Measurements from ENCODE around the gene CEBPA.

CEBPA gene

DNA sequence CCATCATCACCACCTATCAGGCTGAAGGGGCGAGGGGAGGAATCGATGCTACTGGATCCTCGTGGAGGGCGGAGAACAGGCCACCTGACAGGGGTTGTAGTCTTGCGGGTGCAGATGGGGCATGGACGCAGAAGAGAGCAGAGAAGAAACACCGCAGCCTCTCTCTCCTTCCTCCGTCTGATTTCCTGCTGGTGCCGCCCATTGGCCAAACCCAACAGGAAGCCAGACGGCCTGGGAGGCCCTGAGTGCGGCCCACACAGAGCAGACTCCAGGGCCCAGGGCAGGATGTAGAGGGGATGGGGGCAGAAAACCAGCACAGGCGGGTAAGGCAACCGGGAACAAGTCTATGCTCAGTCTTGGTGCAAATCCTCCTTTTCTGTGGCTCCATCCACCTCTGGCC lies 15.4 kb downstream of the CEBPA start:
- DNase-seq, result no peak

- DNase-seq, result no peak
These were observed 16.9 kb downstream of the CEBPA start for GRCh38 chr19:33285441-33285927.

DNA sequence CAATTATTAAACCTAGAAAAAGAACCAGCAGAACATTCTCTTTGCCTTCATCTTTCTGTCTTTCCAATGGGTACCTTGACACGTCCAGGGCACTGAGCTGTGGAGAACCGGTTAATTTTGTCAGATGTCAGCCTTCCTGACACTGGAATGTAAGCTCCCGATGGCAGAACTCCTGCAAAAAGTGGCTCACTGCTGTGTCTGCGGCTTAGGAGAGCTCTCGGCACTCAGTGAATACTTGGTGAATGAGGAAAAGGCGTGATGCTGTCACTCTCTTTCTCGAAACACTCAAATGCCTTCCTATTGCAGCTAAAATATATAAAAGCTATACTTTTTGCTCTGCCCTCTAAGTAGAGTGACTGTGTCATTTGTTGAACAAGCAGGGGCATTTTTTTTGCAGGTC lies 17.6 kb downstream of the CEBPA start:
- DNase-seq, result no peak

GRCh38 chr19:33284146-33284643 lies 18.1 kb downstream of the CEBPA start:
- no peak for DNase-seq

GRCh38 chr19:33283589-33283988 lies 18.7 kb downstream of the CEBPA start:
- DNase-seq, result no peak

DNA sequence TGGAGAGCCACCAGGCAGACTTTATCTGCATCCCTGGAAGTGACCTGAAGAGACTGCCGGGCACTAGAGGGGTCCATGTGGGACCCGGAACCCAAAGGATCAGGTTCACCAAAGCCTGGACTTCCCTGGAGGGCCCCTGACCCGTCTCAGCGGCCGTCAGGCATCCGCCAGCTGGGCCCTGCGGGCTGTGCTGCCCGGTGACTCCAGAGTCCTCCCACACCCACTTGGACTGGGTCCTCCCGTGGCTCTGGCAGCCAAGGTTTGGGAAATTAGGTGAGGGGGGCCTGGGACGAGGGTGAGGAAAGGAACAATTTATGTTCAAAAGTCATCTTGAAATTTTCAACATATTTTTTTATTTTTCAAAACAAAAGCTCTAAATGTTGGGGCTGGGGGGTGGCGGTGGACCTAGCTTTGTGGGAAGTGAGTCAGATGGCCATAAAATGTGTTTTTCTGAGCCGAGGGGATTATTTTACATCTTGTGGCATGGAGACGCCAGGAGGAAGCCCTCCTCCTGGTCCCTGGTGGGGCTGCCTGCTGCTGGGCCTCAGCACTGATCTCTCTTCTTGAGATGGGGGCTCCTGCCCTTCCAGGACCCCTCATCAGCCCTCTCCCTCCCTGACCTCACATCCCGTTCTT lies 20.2 kb downstream of the CEBPA start:
- no peak for DNase-seq

DNA sequence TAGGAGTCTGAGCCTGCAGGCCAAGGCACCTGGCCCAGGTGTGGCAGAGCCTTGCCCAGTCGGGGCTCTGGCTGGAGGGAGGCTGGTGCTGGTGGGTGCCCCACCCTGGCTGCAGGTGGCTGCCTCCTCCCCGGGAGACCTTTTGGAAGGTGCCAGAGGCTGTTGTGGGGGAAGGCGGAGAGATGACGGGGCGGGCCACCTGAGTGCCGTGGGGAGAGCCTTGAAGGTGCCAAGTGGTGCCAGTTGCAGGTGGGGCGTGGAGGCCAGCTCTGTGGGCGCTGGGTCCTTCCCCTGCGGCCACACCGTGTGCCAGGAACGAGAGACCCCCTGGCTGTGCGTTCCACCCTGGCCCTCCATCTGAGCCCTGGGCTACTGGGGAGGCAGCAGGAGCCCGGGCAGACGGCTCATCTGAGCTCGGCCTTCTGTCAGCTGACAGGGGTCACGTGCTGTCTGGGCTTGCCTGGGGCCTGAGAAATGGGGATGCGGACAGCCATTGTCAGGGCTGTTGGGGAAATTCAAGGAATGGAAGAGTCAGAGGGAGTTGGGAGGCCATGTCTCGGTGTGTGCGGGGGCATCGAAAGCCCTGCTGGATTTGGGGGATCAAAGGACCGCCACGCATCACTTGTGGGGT lies 20.9 kb downstream of the CEBPA start:
- no peak for DNase-seq

DNA sequence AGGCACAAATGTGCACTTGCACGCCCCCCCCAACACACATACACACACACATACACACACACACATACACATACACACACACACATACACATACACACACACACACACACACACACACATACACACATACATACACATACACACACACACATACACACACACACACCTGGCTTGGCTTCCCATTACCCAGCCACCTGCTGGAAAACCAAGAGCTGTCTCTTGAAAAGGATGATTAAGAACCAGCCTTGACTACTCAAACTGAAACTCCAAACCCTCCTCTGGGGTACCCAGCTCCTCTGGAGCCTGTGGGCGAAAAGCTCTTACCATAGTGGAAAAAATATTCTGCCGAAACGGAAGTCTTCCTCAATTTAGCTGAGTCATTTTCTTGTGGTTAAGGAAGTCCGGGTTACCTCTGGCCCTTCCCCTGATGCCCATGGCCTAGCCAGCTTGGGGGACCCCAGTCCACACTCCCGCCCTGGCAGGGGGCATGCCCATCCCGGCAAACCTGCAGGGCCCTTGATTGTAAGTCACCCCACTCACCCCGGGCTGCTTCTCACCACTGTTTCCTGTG lies 21.9 kb downstream of the CEBPA start:
- no peak for DNase-seq

DNA sequence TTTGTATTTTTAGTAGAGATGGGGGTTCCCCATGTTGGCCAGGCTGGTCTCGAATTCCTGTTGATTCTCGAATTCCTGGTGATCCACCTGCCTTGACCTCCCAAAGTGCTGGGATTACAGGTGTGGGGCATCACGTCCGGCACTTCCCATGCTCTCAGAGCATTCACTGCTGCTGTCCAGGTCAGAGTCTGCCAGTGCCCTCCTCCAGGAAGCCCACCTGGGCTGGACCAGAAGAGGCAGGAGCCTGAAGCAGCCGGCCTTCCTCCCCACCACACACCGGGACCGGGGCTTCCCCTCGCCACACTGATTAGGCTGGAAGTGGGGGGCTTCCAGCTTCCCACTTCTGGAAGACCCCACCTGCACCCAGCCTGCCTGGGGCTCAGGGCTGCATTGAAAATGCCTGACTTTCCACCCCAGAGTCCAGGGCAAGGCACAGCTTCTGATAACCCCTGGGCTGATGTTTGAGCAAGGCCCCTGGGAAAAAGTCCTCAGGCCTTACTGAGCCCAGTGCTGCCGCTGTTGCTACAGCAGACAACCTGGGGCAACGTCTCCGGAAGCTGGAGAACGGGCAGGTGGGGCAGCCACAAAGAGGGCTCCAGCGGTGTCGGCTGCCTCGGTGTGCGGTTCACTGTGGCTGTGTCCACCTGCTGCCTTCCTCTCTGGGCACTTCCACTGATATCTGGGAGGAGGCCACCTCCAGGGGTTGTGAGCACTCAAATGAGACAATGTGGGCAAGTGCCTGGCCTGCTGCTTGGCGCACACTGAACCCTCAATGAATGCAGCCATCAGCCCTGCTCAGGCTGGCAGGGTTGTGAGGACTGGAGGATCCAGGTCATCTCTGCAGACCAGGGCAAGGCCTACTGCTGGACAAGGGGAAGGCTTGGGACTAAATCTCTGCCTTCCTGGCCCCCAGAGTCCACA lies 22.6 kb downstream of the CEBPA start:
- DNase-seq, result no peak

DNA sequence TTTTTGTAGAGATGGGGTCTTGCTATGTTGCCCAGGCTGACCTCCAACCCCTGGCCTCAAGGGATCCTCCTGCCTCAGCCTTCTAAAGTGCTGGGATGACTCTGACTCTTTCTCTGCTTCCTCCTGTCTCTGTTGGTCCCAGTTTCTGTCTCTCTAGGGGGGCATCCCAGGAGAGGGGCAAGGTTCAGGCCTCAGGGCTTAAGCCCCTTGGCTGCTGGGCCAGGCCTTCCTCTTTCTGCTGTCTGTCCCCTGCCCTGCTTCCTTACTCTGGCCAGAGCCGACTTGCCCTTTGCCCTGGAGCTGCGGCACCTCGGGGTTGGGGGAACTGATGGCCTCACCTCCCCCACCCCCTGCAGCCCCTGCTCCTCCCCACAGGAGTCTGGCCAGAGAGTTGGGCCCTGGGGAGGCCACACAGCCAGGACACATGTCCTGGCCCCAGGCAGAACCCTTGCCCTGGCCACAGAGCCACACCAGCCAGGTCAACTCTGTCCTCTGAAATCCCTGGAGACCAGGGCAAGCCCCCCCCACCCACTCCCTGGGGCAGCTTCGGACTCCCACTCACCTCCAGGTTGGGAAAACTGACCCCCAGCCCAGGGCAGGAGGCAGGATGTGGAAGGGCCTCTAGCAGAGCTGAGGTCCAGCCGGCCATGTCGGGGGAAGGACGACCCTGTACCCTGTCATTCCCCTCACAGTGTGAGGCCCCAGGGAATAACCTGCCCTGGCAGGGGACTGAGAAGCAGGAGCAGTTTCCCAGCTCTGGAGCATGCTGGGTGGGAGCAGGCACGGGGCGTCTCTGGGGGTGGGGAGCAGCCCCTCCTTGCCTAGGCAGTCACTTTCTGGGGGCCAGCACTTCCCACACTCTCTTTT lies 23.7 kb downstream of the CEBPA start:
- no peak for DNase-seq

DNA sequence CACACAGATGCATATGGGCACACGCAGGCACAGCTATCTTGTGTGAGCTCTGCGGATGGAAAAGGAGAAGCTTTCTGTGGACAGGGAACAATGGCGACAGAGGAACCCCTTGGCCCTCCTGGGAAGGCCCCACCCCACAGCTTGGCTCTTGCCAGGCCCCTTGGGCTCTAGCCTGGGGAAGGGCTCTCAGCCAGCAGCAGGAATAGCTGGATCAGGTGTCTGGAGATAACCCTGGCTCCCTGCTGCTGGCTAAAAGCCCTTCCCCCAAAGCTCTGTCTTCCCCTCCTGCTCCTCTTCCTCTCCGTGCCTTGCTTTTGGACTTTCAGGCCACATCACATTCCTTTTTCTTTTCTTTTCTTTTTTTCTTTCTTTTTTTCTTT lies 24.3 kb downstream of the CEBPA start:
- DNase-seq, result no peak

- DNase-seq, result no peak
These were observed 24.9 kb downstream of the CEBPA start for GRCh38 chr19:33277434-33277833.

DNA sequence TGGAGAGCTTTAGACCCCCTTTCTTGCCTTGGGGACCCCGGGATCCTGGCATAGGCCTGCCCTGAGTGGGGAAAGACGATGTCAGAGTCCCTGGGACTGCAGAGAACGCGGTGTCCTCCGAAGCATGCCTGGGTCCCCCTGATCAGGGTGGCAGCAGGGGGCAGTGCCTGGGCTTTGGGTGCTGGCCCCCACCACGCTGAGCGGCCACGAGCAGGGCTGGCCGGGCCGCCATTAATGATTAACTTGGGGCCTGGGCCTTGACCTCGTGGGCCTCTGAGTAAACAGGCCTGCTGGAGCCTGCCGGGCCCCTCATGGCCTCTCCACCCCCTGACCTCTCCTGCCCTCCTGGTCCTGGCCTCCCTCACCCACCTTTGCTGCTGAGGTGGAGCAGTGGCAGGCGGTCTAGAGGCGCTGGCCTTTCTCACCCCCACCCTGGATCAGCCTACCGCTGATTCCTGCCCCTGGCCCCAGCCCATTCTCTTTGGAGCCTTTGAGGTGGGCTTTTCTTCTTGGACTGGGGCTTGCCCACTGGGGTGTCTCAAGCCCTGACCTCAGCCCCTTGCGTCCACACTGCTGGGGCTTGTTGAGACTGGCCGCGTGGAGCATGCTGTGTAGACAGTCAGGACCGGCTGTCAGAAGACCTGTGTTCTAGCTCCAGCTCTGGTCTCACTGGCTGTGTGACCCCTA lies 26.3 kb downstream of the CEBPA start:
- no peak for DNase-seq

- DNase-seq, result no peak
These were observed 26.8 kb downstream of the CEBPA start for GRCh38 chr19:33275559-33275932.

DNA sequence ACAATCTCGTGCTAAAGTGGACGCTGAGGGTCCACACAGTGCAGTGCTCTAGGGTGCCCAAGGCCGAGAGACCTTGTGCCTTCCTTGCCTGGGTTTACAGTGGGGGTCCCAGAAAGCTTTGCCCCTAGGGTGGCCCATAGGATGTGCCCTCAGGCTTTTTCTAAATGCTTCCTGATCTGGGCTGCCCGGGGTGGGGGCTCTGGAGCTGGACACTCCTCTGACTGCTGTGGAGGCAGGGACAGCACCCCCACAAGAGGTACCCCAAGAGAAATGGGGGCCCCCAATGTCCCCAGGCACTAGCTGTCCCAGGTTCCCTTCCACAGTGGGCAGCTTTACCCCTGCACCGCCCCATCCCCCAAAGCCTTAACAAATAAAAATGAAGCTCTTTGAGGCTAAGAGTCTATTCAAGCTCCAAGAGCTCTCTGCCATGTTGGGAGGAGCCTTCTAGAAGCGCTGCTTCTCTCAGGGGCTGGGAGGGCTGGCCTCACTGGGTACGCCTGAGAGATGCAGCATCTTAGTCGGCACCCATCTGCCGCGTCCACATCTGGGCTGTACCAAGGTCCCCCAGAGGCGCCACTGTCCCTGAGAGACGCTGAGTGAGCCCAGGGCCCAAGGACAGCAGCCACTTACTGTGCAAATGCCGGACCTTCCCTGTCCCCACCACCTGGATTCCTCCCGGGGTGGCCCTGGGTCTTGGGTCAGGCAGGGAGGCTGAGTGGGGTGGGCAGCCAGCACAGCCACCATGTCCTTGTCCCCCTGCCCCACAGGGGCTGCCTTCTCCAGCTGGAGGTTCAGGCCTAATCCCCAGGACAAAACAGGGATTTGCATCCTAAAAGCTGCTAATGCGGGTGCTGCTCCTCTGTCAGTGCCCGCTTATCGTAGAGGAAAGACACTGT lies 27.4 kb downstream of the CEBPA start:
- DNase-seq, result no peak

- no peak for DNase-seq
These were observed 28.3 kb downstream of the CEBPA start for GRCh38 chr19:33273881-33274662.

DNA sequence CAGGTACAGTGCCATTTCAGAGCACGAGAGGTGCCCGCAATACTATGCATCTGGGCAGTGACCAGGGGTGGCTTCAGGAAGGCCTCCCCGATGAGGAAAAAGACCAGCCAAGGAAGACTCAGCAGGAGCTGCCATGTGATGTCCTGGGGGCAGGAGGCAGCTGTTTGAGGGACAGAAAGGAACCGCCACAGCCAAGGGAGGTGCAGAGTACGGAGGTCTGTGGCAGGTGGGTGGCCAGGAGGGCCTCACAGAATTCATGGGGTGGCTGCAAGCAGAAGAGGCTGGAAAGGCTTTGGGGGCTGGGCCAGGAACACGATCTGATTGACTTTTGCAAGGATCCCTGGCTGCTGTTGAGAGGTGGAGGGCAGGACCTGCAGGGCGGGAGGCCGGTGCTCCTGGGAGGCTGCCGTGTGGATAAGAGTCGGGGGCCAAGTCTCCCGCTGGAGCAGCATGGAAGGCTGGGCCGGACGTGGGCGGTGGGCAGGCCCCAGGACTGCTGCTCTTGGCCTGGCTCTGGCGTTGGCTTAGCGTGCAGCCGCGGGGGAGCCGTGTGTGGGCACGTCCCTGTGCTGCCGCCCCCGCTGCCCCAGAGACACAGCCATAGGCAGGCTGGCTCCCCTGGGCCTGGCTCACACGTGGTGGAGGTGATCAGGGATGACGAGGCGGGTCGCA lies 29.1 kb downstream of the CEBPA start:
- DNase-seq, result no peak

DNA sequence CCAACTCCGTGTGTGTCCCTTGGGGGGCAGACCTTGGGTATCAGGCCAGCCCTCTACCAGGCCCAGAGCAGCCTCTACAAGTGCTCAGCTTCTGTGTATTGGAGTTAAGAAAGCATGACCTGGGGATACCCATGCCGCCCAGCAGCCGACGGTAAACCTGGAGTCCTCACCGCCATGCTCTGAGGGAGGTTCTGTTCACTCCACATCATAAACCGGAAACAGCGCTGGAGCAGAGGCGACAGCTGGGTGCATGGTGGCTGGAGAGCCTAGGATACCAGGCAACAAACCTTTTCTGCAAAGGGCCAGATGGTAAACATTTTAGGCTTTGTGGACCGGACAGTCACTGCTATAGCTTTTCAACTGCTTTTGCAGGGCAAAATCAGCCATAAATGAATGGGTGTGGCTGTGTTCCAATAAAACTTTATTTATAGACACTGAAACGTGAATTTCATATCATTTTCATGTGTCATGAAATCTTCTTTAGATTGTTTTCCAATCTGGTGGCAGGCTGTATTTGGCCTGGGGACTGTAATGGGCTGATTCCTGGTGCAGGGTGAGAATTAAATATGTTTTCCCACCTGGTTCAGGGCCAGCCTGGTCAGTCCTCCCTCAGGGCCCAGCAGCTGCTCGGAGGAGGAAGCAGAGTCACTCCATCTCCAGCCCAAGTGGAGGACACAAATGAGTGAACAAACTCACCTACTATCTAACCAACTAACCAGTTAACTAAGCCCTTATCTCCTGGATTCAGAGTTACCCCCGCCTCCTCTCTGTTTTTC lies 30.9 kb downstream of the CEBPA start:
- no peak for DNase-seq

All from NCI-H187 treated with DMSO at 0.1 percent for 48 hours (cell line).